Erythroblast (primary cell): Measurements from ENCODE around the gene PIK3R6.

Experiments
- GATA1 ChIP-seq: IDR thresholded peaks from 2 replicates; pipeline ENCODE4 v1.6.1; 2011; ENCODE audit warnings: low read depth, mild to moderate bottlenecking, control low read depth, low read length, moderate library complexity
- POLR2A ChIP-seq: IDR thresholded peaks from 2 replicates; pipeline ENCODE4 v1.6.1; 2011; ENCODE audit warnings: mild to moderate bottlenecking, low read length

- TF ChIP-seq POLR2A (no peak), GATA1 (no peak)
Measured at GRCh38 chr17:8822401-8823035, 45.0 kb downstream of the PIK3R6 start.
